ENCODE measurements around the gene ZCCHC13. TPM values are rescaled to one million over a fixed set of nuclear protein-coding genes. Genes with fewer than 3 reads are reported as not detected.
A peak's percentile ranks its signal among the peaks of the same experiment; 100 is the strongest.

Gene ZCCHC13
- total and polyA plus RNA-seq, 2 donors (not counting 3 experiments of a cell fraction or from before 2014, with no cell fraction given) = not detected

GRCh38 chrX:74343343-74344279, 39.6 kb downstream of the ZCCHC13 start:
- no peak overlapping the region for H3K4me2 ChIP-seq (ENCODE audit: insufficient read depth, low read length)
- no peaks in the 10 kb centered on the region for H4K20me1 ChIP-seq (replicated peaks; ENCODE audit: control insufficient read depth, extremely low read depth, insufficient read depth, low read length)
- no peaks in the 10 kb centered on the region for H3K4me1 ChIP-seq (ENCODE audit: control insufficient read depth, extremely low read depth, insufficient read depth, low read length)
- CTCF ChIA-PET = interaction anchor here (0.7 to 2.6 kb wide), 16 partner anchors 8 to 488 kb away, joined by 3 to 20 read pairs (median 4); no protein-coding TSS in a partner anchor
- FAIRE-seq = peak; percentile 98
- no peaks in the 10 kb centered on the region for H3K27me3 ChIP-seq (ENCODE audit: control insufficient read depth in 2 of 2, insufficient read depth in 2 of 2, low read length in 2 of 2)
- no peak overlapping the region for H2AFZ ChIP-seq (ENCODE audit: low read depth, low read length)
- H3K9me1 ChIP-seq (replicated peaks; ENCODE audit: control insufficient read depth, extremely low read depth, insufficient read depth, low read length) = no peaks in the 10 kb centered on the region
- no peak overlapping the region for H3K4me3 ChIP-seq (replicated peaks in 1 of 3; ENCODE audit: insufficient read depth in 1 of 3, low read depth in 1 of 3, low read length in 3 of 3)
- POLR2A ChIA-PET = interaction anchor here (0.6 to 1.2 kb wide), 2 partner anchors 51 to 52 kb away, joined by 3 to 5 read pairs; no protein-coding TSS in a partner anchor
- no peaks in the 10 kb centered on the region for H3K79me2 ChIP-seq (ENCODE audit: control insufficient read depth, insufficient read depth, low read length)
- dilution Hi-C loops (cut with MboI; ENCODE audit: extremely low pct_ligation_motif_present, low sequenced_read_pairs) (no loop called here), intact Hi-C loops (cut with micrococcal nuclease) (loop anchor here (1.0 to 5.0 kb wide), 6 partner anchors 51 to 488 kb away; no protein-coding TSS in a partner anchor)
- H3K9ac ChIP-seq (replicated peaks; ENCODE audit: extremely low read depth, insufficient read depth, low read length) = no peak overlapping the region
- H3K9me3 ChIP-seq (replicated peaks; ENCODE audit: control insufficient read depth, insufficient read depth, low read length) = no peaks in the 10 kb centered on the region
- DNase-seq (ENCODE audit: low read depth, low spot score) = peak; percentile 90
- TF ChIP-seq, protein P1, sequence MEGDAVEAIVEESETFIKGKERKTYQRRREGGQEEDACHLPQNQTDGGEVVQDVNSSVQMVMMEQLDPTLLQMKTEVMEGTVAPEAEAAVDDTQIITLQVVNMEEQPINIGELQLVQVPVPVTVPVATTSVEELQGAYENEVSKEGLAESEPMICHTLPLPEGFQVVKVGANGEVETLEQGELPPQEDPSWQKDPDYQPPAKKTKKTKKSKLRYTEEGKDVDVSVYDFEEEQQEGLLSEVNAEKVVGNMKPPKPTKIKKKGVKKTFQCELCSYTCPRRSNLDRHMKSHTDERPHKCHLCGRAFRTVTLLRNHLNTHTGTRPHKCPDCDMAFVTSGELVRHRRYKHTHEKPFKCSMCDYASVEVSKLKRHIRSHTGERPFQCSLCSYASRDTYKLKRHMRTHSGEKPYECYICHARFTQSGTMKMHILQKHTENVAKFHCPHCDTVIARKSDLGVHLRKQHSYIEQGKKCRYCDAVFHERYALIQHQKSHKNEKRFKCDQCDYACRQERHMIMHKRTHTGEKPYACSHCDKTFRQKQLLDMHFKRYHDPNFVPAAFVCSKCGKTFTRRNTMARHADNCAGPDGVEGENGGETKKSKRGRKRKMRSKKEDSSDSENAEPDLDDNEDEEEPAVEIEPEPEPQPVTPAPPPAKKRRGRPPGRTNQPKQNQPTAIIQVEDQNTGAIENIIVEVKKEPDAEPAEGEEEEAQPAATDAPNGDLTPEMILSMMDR (IDR thresholded peaks at IDR 0.05; ENCODE audit: extremely low read depth in 1 of 2, insufficient read depth in 1 of 2, low read depth in 1 of 2, low read length in 2 of 2) = peak; percentile 24 to 35
- TF ChIP-seq JUN (IDR thresholded peaks at IDR 0.05; ENCODE audit: borderline replicate concordance, insufficient read depth, insufficient read length, low read depth) (no peak), FOS (IDR thresholded peaks at IDR 0.05; ENCODE audit: borderline replicate concordance, insufficient read depth, low read length) (peak; percentile 62)
- no peaks in the 10 kb centered on the region for H3K36me3 ChIP-seq (ENCODE audit: control insufficient read depth in 2 of 2, extremely low read depth in 1 of 2, insufficient read depth in 2 of 2, low read length in 2 of 2)
- H3K27ac ChIP-seq (ENCODE audit: insufficient read depth, low read depth, low read length) = no peak overlapping the region
- no TSS peak for BruUV-seq (replicated peaks)

Measured in endothelial cell of umbilical vein (primary cell).